ENCODE data around the gene BMP8B.

GRCh38 chr1:39802496-39803260 lies 14.0 kb upstream of the BMP8B start:
- TF ChIP-seq HOXC10 (CRISPR knock-in tag; IDR thresholded peaks at IDR 0.05) (no peak), REST (tag by site-specific recombination; IDR thresholded peaks at IDR 0.05) (no peak), CTCF (tag by site-specific recombination; IDR thresholded peaks at IDR 0.05) (no peak), SETDB1 (IDR thresholded peaks at IDR 0.05; ENCODE audit: insufficient read length, low read length) (no peak), ZNF707 (tag by site-specific recombination; IDR thresholded peaks at IDR 0.05) (no peak), ZEB2 (tag by site-specific recombination; IDR thresholded peaks at IDR 0.05) (no peak), ZNF140 (tag by site-specific recombination; IDR thresholded peaks at IDR 0.05) (no peak), ZNF785 (tag by site-specific recombination; IDR thresholded peaks at IDR 0.05) (no peak), ZNF416 (tag by site-specific recombination; IDR thresholded peaks at IDR 0.05) (no peak), ZNF518A (tag by site-specific recombination; conservative IDR thresholded peaks at IDR 0.05; ENCODE audit: low read depth) (no peak), ZNF639 (tag by site-specific recombination; IDR thresholded peaks at IDR 0.05) (no peak), ZFP41 (tag by site-specific recombination; IDR thresholded peaks at IDR 0.05; ENCODE audit: borderline replicate concordance) (no peak)
